Neural cell (in vitro differentiated cells): ENCODE results near the gene YIPF5. TPM values are rescaled to one million over a fixed set of nuclear protein-coding genes. Genes with fewer than 3 reads are reported as not detected.

Experiments
- H2AFZ ChIP-seq: fragments of 200-600, 300-800 bp; sonication (generic), shearing (Covaris generic); 2 replicates; pipeline ENCODE4 v1.6.0; 2014; ENCODE audit warnings: low read depth, mild to moderate bottlenecking, antibody characterized with exemption, low read length, moderate library complexity
- H3F3A ChIP-seq: fragments of 200-600 bp; shearing (Covaris generic); 2 replicates; pipeline ENCODE4 v1.6.1; 2016; ENCODE audit warnings: mild to moderate bottlenecking, moderate library complexity, mixed read lengths, antibody characterized with exemption, low read length; ENCODE audit not compliant: insufficient read depth, poor library complexity, severe bottlenecking
- H3K27ac ChIP-seq: fragments of 200-600, 300-800 bp; sonication (generic), shearing (Covaris generic); 2 replicates; pipeline ENCODE4 v1.5.1; 2014; ENCODE audit warnings: mild to moderate bottlenecking, low read length, moderate library complexity
- H3K27me3 ChIP-seq: fragments of 300-800, 200-600 bp; sonication (generic), shearing (Covaris generic); 2 replicates; pipeline ENCODE4 v1.6.0; 2014; ENCODE audit warnings: mild to moderate bottlenecking, low read depth, low read length, moderate library complexity; ENCODE audit not compliant: insufficient read depth
- H3K36me3 ChIP-seq: fragments of 300-800, 200-600 bp; sonication (generic), shearing (Covaris generic); 2 replicates; pipeline ENCODE4 v1.5.1; 2014; ENCODE audit warnings: mild to moderate bottlenecking, antibody characterized with exemption, low read length, moderate library complexity; ENCODE audit not compliant: insufficient read depth
- H3K4me2 ChIP-seq: fragments of 300-800, 200-600 bp; sonication (generic), shearing (Covaris generic); 2 replicates; pipeline ENCODE4 v1.6.0; 2014; ENCODE audit warnings: mild to moderate bottlenecking, low read length
- H3K4me3 ChIP-seq: fragments of 300-800, 200-600 bp; sonication (generic), shearing (Covaris generic); 2 replicates; pipeline ENCODE4 v1.5.1; 2014; ENCODE audit warnings: mild to moderate bottlenecking, low read length, moderate library complexity
- H3K79me2 ChIP-seq: fragments of 200-600 bp; shearing (Covaris generic); replicated peaks from 2 replicates; pipeline ENCODE4 v1.6.0; 2014; ENCODE audit warnings: mild to moderate bottlenecking, low read length, moderate library complexity; ENCODE audit not compliant: insufficient read depth
- H3K9ac ChIP-seq: fragments of 300-800, 200-600 bp; sonication (generic), shearing (Covaris generic); 2 replicates; pipeline ENCODE4 v1.6.1; 2016; ENCODE audit warnings: mild to moderate bottlenecking, low read length, mixed read lengths
- H3K9me2 ChIP-seq: fragments of 200-600 bp; shearing (Covaris generic); 2 replicates; pipeline ENCODE4 v1.6.1; 2016; ENCODE audit warnings: mild to moderate bottlenecking, low read length, mixed read lengths; ENCODE audit not compliant: insufficient read depth
- H3K9me3 ChIP-seq: fragments of 200-600, 300-800 bp; sonication (generic), shearing (Covaris generic); 2 replicates; pipeline ENCODE4 v1.6.1; 2016; ENCODE audit warnings: mild to moderate bottlenecking, mixed run types, low read length, moderate library complexity, mixed read lengths
- H4K20me1 ChIP-seq: fragments of 200-600 bp; shearing (Covaris generic); 2 replicates; pipeline ENCODE4 v1.6.1; 2016; ENCODE audit warnings: mild to moderate bottlenecking, mixed run types; ENCODE audit not compliant: insufficient read depth
- EP300 ChIP-seq: fragments of 450-650 bp; conservative IDR thresholded peaks from 2 replicates; pipeline ENCODE4 v1.6.1; 2014; ENCODE audit warnings: antibody characterized with exemption, mild to moderate bottlenecking, moderate library complexity; ENCODE audit not compliant: poor library complexity, severe bottlenecking
- EZH2 ChIP-seq: fragments of 200-600, 300-800 bp; shearing (Covaris generic), sonication (generic); IDR thresholded peaks from 2 replicates; pipeline ENCODE4 v1.6.1; 2014; ENCODE audit warnings: antibody characterized with exemption, low read length, borderline replicate concordance, mild to moderate bottlenecking; ENCODE audit not compliant: insufficient read depth, poor library complexity, severe bottlenecking
- MXI1 ChIP-seq: fragments of 450-650 bp; conservative IDR thresholded peaks from 2 replicates; pipeline ENCODE4 v1.6.1; 2014; ENCODE audit warnings: antibody characterized with exemption, mild to moderate bottlenecking; ENCODE audit not compliant: poor library complexity, severe bottlenecking
- POLR2AphosphoS5 ChIP-seq: IDR thresholded peaks from 2 replicates; pipeline ENCODE4 v1.6.1; 2012
- RAD21 ChIP-seq: fragments of 450-650 bp; conservative IDR thresholded peaks from 2 replicates; pipeline ENCODE4 v1.6.1; 2014; ENCODE audit warnings: antibody characterized with exemption, mild to moderate bottlenecking, moderate library complexity
- SMC3 ChIP-seq: fragments of 450-650 bp; conservative IDR thresholded peaks from 2 replicates; pipeline ENCODE4 v1.6.1; 2014; ENCODE audit warnings: antibody characterized with exemption, mild to moderate bottlenecking, moderate library complexity; ENCODE audit not compliant: poor library complexity
- TAF1 ChIP-seq: IDR thresholded peaks from 2 replicates; pipeline ENCODE4 v1.6.1; 2012; ENCODE audit warnings: low read depth
- polyA plus RNA-seq: library from polyadenylated mRNA; depleted of rRNA; stranded (reverse); fragments of >200 nt; gene quantifications from 2 replicates; pipeline ENCODE4 v1.2.3, GENCODE V29; 2014
- TF ChIP-seq, protein P1 (sequence below): IDR thresholded peaks from 2 replicates; pipeline ENCODE4 v1.6.1; 2012; ENCODE audit warnings: borderline replicate concordance
- TF ChIP-seq, protein P2 (sequence below): fragments of 450-650 bp; IDR thresholded peaks from 2 replicates; pipeline ENCODE4 v1.5.1; 2014; ENCODE audit warnings: antibody characterized with exemption, mild to moderate bottlenecking, moderate library complexity; ENCODE audit not compliant: poor library complexity, severe bottlenecking

Gene YIPF5
- polyA plus RNA-seq, 1 donor from 2014 or later, result 59.6 TPM

DNA sequence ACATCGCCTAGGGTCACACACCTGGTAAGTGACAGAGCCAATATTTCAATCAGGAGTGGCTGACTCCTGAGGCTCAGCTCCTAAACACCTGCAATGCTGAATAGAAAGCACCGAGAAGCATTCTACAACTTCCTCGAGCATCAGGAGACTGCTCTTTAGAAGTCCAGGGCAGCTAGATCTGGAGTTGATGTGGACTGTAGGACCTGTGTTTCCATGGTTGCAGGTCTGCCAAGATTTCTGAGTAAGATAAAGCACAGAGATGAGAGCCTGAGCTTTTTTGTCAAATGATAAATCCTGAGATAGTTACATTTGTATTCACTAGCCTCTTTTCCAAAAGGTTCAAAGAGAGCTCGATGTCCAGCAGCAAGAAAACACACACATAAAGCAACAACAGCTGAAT, 43.8 kb downstream of the YIPF5 start:
- Histone ChIP-seq H3K27me3 (no peaks in the 10 kb centered on the region), H3K4me3 (no peak overlapping the region), H3K9ac (no peak overlapping the region), H3K9me2 (no peaks in the 10 kb centered on the region), H3F3A (no peaks in the 10 kb centered on the region), H3K79me2 (no peaks in the 10 kb centered on the region), H3K9me3 (no peaks in the 10 kb centered on the region), H3K4me2 (no peak overlapping the region), H3K36me3 (no peaks in the 10 kb centered on the region), H2AFZ (no peak overlapping the region), H3K27ac (no peak overlapping the region), H4K20me1 (no peaks in the 10 kb centered on the region)
- no peak for TF ChIP-seq RAD21
- TF ChIP-seq MXI1, result no peak
- no peak for TF ChIP-seq POLR2AphosphoS5
- TF ChIP-seq TAF1, result no peak
- TF ChIP-seq EZH2, result no peak
- TF ChIP-seq, protein P1, sequence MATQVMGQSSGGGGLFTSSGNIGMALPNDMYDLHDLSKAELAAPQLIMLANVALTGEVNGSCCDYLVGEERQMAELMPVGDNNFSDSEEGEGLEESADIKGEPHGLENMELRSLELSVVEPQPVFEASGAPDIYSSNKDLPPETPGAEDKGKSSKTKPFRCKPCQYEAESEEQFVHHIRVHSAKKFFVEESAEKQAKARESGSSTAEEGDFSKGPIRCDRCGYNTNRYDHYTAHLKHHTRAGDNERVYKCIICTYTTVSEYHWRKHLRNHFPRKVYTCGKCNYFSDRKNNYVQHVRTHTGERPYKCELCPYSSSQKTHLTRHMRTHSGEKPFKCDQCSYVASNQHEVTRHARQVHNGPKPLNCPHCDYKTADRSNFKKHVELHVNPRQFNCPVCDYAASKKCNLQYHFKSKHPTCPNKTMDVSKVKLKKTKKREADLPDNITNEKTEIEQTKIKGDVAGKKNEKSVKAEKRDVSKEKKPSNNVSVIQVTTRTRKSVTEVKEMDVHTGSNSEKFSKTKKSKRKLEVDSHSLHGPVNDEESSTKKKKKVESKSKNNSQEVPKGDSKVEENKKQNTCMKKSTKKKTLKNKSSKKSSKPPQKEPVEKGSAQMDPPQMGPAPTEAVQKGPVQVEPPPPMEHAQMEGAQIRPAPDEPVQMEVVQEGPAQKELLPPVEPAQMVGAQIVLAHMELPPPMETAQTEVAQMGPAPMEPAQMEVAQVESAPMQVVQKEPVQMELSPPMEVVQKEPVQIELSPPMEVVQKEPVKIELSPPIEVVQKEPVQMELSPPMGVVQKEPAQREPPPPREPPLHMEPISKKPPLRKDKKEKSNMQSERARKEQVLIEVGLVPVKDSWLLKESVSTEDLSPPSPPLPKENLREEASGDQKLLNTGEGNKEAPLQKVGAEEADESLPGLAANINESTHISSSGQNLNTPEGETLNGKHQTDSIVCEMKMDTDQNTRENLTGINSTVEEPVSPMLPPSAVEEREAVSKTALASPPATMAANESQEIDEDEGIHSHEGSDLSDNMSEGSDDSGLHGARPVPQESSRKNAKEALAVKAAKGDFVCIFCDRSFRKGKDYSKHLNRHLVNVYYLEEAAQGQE, result no peak
- TF ChIP-seq, protein P2, sequence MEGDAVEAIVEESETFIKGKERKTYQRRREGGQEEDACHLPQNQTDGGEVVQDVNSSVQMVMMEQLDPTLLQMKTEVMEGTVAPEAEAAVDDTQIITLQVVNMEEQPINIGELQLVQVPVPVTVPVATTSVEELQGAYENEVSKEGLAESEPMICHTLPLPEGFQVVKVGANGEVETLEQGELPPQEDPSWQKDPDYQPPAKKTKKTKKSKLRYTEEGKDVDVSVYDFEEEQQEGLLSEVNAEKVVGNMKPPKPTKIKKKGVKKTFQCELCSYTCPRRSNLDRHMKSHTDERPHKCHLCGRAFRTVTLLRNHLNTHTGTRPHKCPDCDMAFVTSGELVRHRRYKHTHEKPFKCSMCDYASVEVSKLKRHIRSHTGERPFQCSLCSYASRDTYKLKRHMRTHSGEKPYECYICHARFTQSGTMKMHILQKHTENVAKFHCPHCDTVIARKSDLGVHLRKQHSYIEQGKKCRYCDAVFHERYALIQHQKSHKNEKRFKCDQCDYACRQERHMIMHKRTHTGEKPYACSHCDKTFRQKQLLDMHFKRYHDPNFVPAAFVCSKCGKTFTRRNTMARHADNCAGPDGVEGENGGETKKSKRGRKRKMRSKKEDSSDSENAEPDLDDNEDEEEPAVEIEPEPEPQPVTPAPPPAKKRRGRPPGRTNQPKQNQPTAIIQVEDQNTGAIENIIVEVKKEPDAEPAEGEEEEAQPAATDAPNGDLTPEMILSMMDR, result no peak
- TF ChIP-seq SMC3, result no peak
- no peak for TF ChIP-seq EP300

DNA sequence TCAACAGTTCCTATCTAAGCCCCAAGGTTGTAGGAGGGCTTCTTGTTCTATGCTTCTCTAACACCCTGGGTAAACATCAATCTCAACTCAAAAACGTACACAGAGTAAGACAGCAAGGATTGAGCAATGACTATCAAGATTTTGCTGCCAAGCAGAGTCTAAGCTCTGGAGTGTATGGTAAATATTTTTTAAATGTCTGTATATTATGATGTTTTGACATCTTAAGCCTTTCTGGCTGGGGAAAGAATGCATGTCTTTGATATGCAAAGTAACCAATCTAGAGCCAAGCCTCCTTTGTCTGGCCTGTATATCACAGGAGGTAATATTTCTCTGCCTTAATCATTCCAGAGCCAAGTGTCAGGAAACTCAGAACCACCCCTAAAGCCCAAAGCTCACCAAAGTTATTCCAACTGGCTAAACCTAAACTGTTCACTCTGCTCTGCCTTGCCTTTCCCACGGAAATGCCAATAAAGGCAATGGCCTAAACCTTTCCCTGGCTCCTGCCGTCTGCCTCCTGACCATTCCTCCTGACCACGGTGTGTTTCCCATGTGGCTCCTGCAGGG, 45.2 kb downstream of the YIPF5 start:
- Histone ChIP-seq H2AFZ (no peak overlapping the region), H3K79me2 (no peaks in the 10 kb centered on the region), H3F3A (no peaks in the 10 kb centered on the region), H3K36me3 (no peaks in the 10 kb centered on the region), H3K9ac (no peak overlapping the region), H3K9me2 (no peaks in the 10 kb centered on the region), H3K9me3 (no peaks in the 10 kb centered on the region), H3K27ac (no peak overlapping the region), H3K4me2 (no peak overlapping the region), H3K27me3 (no peaks in the 10 kb centered on the region), H4K20me1 (no peaks in the 10 kb centered on the region), H3K4me3 (no peak overlapping the region)
- TF ChIP-seq, protein P1, result no peak
- TF ChIP-seq, protein P2, result no peak
- TF ChIP-seq RAD21 (no peak), TAF1 (no peak), POLR2AphosphoS5 (no peak), MXI1 (no peak), SMC3 (no peak), EP300 (no peak)
